DMS79 (cell line): ENCODE measurements around the gene RLN3.

Source experiments
- DNase-seq: peaks from one replicate; lab custom pipeline; 2025; lab: John Stamatoyannopoulos, UW

Gene RLN3

GRCh38 chr19:14027856-14028450 is at the start of gene RLN3:
Gene RLN3, plus strand, starts transcription at chr19:14028148. Its CDS starts 57 bp downstream, at chr19:14028205.
- no peak for DNase-seq

GRCh38 chr19:13978351-13979243 is 49.4 kb upstream of the RLN3 start:
- DNase-seq, result no peak

- no peak for DNase-seq
These were observed 48.7 kb upstream of the RLN3 start for GRCh38 chr19:13979244-13979615.

- DNase-seq, result no peak
These were observed 48.3 kb upstream of the RLN3 start for GRCh38 chr19:13979686-13980085.

GRCh38 chr19:13980340-13980739 is 47.6 kb upstream of the RLN3 start:
- DNase-seq, result no peak

GRCh38 chr19:13981021-13981420 is 46.9 kb upstream of the RLN3 start:
- no peak for DNase-seq

- no peak for DNase-seq
These were observed 46.5 kb upstream of the RLN3 start for GRCh38 chr19:13981467-13981866.

GRCh38 chr19:13981988-13982501 is 45.9 kb upstream of the RLN3 start:
- no peak for DNase-seq

GRCh38 chr19:13982773-13983172 is 45.2 kb upstream of the RLN3 start:
- no peak for DNase-seq

GRCh38 chr19:13983213-13983889 is 44.6 kb upstream of the RLN3 start:
- no peak for DNase-seq

GRCh38 chr19:13984186-13984585 is 43.8 kb upstream of the RLN3 start:
- DNase-seq, result no peak

- peak; percentile 67 for DNase-seq
These were observed 42.8 kb upstream of the RLN3 start for GRCh38 chr19:13984875-13985741.

- peak; percentile 68 for DNase-seq
These were observed 42.1 kb upstream of the RLN3 start for GRCh38 chr19:13985771-13986347.

- peak; percentile 84 for DNase-seq
These were observed 41.5 kb upstream of the RLN3 start for GRCh38 chr19:13986348-13986904.

- no peak for DNase-seq
These were observed 40.7 kb upstream of the RLN3 start for GRCh38 chr19:13987101-13987890.

- DNase-seq, result no peak
These were observed 38.5 kb upstream of the RLN3 start for GRCh38 chr19:13989487-13989886.

GRCh38 chr19:13990085-13990484 is 37.9 kb upstream of the RLN3 start:
- no peak for DNase-seq

GRCh38 chr19:13992025-13992424 is 35.9 kb upstream of the RLN3 start:
- DNase-seq, result no peak

GRCh38 chr19:13993590-13994300 is 34.2 kb upstream of the RLN3 start:
- no peak for DNase-seq
